Renal cortical epithelial cell (primary cell): Measurements from ENCODE around the gene C1QTNF12. TPM values are rescaled to one million over a fixed set of nuclear protein-coding genes. Genes with fewer than 3 reads are reported as not detected.

ENCODE experiments used
- DNase-seq: peaks from one replicate; pipeline ENCODE4 v3.0.0-alpha.2; 2011; ENCODE audit warnings: low read depth
- total RNA-seq: library from RNA; depleted of rRNA; stranded (reverse); fragments of >200 nt; gene quantifications from 2 replicates; pipeline ENCODE4 v1.2.3, GENCODE V29; 2014

C1QTNF12 gene
- total RNA-seq, 1 donor from 2014 or later: 0.40 TPM

- DNase-seq: no peak
Observed at GRCh38 chr1:1240822-1241587, 5.5 kb downstream of the C1QTNF12 start.

DNA sequence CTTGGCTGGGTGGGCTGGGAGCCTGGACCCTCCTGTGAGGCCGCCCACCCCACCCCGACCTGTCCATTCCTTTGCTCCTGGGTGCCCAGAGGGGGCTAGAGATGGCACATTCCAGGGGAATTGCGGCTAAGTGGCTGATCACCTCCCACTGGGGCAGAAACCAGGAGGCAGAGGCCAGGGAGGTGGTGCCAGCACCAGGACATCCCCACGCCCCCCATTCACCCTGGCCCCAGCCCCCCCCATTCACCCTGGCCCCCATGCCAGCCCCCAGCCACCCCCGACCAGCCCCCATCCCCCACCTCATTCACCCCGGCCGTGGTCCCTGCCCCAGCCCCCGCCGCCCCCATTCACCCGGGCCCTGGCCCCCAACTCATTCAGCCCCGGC is 6.2 kb downstream of the C1QTNF12 start:
- DNase-seq: no peak

DNA sequence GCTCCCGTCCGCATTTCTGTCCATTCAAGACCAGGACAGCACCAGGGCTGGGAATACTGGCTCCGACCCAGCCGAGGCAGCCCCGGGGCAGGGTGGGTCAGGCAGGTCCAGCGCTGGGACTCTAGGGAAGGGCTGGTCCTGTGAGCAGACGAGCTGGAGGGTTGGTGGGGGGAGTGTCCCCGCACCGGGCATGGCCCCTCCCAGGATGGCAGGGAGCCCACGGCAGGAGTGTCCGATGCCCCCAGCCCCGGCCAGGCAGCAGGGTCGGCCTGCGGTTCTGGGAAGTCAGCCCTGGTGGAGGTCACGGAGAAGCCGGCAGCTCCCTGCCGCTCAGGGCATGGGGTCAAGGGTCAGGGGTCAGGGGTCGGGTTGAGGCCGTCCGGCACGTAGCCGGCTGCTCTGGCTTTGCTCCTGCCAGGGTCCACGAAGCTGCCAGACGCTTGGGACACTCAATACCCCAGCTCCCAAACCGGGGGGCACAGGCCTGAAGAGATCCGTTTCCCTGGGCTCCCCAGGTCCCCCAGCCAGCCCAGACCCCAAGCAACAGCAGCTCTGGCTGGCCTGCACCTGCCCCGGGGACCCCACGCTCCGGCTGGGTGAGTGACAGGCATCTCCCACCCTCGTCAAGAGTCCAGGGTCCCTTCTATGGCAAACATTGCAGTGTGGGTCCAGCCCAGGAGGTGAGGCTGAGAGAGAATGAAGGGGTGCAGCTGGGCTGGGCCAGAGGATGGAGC is 6.7 kb downstream of the C1QTNF12 start:
- DNase-seq: no peak

DNA sequence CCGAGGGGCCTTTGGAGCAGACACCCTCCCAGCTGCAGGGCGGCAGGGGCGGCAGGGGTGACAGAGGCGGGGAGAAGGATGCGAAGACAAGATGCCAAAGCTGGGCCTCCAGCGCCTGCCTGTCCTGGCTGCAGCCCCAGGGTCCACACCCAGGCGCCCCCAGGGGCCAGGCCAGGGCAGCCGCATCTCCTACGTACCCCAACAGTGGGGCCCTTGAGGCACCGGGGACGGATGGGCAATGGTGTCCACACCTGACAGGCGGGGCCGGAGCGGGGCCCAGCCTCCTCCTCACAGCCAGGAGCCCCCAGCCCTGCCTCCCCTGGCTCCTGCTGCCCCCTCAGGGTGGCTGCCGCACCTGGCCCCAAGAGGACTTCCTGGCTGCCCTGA is 7.3 kb downstream of the C1QTNF12 start:
- no peak for DNase-seq

DNA sequence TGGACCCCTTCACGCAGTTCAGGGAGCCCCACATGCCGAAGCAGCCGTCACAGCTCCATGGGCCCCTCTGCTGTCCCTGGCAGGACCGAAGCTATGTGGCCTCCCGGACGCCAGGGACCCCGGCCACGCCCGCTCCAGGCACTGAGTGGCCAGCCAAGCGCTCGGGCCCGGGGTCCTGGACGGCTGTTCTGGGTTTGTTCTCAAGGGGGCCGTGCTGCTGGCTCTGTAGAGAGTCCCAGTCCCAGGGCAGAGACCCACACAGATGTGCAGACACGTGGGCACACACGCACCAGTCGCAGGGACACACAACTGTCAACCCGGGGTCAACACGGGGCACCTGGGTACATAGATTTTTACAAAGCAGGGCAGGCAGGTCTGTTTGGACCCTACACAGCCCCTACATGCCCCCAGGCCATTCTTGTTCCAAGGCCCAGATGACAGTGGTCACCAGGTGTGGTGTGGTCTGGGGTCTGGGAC is 7.8 kb downstream of the C1QTNF12 start:
- no peak for DNase-seq

DNA sequence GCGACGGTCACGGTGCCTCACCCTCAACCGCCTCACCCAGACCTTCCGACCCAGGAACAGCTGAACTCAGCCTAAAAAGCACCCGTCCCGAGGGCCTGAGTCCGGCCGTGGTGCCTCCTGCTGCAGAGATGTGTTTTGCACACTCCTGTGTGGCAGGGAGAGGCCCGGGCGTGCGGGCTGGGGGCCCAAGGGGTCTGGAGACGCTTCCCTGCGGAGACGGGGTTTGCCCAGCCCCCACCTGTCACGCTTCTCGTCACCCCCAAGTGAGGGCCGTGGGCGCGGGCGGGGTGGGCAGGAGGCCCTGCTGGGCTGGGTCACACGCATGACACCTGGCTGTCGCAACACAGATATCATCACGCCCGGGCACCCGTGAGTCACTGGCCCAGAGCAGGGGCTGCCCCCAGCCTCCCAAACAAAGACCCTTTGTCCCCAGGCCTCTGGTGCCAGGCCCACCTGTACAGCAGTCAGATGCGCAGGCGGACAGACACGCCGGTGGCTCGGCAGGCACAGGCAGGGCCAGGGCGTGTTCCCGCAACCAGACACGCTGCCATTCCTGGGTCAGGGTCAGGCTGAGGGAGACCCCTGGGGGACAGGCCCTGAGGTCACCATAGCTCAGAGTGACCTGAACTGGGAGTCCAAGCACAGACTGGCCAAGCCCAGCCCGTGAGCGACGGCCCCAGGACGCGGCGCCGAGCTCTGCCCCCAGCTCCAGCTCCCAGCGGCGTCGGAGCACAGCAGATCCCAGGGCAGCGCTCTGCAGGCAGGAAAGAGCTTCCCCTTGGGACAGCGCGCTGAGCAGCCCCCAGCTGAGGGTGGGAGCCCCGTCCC is 8.4 kb downstream of the C1QTNF12 start:
- DNase-seq: no peak

- no peak for DNase-seq
Observed at GRCh38 chr1:1236945-1237873, 9.3 kb downstream of the C1QTNF12 start.

- DNase-seq: no peak
Observed at GRCh38 chr1:1236176-1236763, 10.3 kb downstream of the C1QTNF12 start.

DNA sequence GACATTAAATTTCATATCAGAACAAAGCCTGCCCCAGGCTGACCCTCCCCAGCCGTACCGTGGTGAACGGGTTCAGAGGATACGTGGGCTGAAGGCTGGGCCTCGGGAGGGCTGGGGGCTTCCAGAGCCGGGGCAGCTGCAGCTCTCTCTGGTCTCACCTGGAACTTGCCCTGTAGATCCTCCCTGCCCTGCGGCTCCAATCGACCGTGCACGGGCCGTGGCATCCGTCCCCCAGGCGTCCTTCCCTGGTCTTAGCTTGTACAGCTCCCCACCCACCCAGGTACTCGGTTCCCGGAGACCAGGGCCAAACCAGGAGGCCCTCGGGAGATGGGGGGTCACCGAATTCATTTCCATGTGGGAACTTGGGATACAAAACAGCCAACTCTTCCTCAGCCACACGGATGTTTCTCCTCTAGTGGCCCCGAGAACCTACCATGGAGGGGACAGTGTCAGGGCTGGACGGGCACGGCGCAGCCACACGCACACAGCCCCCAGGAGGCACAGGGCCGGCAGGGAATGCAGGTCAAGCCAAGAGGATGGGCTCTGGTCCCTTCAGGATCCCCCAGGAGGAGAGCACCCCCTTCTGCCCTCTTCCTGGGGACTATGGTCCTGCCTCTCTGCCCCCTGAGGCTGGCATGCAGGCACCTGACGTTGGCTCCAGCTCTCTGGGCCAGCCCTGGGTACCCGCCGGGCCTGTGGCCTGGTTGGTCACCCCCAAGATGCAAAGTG is 11.3 kb downstream of the C1QTNF12 start:
- DNase-seq: no peak

GRCh38 chr1:1234180-1234808 is 12.2 kb downstream of the C1QTNF12 start:
- no peak for DNase-seq

DNA sequence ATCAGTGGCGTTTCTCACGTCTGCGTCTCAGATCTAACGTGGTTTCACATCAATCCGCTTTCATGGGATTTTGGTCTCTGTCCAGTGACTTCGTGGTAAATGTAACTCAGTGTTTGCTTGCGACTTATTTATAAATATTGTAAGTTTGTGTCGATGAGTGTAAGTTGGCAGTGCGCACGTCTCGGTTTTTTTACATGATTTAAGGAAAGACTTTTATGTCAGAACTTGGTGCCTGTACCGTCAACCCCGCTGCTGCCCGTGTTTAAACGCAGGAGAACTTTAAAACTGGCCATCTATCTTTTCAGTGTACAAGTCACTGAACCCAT is 13.0 kb downstream of the C1QTNF12 start:
- DNase-seq: no peak

- DNase-seq: no peak
Observed at GRCh38 chr1:1232796-1233566, 13.5 kb downstream of the C1QTNF12 start.

DNA sequence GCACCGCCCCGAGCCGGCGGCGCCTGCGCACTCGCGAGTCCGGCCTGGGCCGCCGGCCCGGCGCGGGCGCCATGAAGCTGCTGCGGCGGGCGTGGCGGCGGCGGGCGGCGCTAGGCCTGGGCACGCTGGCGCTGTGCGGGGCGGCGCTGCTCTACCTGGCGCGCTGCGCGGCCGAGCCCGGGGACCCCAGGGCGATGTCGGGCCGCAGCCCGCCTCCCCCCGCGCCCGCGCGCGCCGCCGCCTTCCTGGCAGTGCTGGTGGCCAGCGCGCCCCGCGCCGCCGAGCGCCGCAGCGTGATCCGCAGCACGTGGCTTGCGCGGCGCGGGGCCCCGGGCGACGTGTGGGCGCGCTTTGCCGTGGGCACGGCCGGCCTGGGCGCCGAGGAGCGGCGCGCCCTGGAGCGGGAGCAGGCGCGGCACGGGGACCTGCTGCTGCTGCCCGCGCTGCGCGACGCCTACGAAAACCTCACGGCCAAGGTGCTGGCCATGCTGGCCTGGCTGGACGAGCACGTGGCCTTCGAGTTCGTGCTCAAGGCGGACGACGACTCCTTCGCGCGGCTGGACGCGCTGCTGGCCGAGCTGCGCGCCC is 14.2 kb downstream of the C1QTNF12 start, which contains the start of gene B3GALT6:
Gene B3GALT6 (plus strand): TSS at position 30 of the 588 bp plus-strand sequence. CDS start 42 bp downstream, at position 72.
- no peak for DNase-seq

GRCh38 chr1:1231400-1232207 is 14.9 kb downstream of the C1QTNF12 start, which contains the start of gene SDF4:
SDF4 (minus strand) TSS chr1:1232001; CDS start chr1:1228772, 3,229 bp downstream.
- DNase-seq: peak; percentile 81

GRCh38 chr1:1230656-1231399 is 15.7 kb downstream of the C1QTNF12 start:
- peak; percentile 73 for DNase-seq

DNA sequence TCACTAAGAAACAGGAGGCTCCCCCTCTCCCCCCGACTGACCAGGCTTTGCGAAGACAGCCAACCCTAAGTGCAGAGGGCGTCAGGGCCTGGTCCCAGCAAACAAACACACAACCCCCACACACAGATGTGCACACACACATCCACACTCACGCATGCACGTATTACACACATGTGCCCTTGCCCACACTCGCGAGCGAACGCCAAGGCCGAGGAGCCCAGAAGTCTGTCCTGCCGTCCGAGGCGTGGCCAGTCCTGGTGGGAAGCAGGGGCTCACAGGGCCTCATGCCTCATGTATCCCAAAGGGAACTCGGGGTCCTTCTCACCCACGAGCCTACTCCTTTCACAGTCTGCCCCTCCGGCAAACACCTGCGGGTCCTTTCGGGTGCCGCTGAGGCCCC is 16.8 kb downstream of the C1QTNF12 start:
- no peak for DNase-seq
